SK-N-SH (cell line): ENCODE measurements around the gene CTBP1. TPM values are rescaled to one million over a fixed set of nuclear protein-coding genes. Genes with fewer than 3 reads are reported as not detected.

Experiments
- CTCF ChIA-PET: fragments of 300-600, 350-600 bp; formaldehyde crosslinking; extraction: SDS; loops from one replicate; lab custom pipeline; 2021; lab: Yijun Ruan, JAX
- POLR2A ChIA-PET: fragments of 350-600 bp; sonication (Branson Sonifier 250); formaldehyde crosslinking; extraction: SDS; loops from one replicate; lab custom pipeline; 2020; ENCODE audit warnings: antibody characterized with exemption, inconsistent platforms; lab: Yijun Ruan, JAX
- DNase-seq: peaks from one replicate; pipeline ENCODE4 v3.0.0; 2012
- H2AFZ ChIP-seq: fragments of 200-600 bp; sonication (generic); 2 replicates; pipeline ENCODE4 v1.8.1; 2016; ENCODE audit warnings: antibody characterized with exemption, mild to moderate bottlenecking, low read depth
- H3F3A ChIP-seq: fragments of 200-600 bp; sonication (generic); replicated peaks from 2 replicates; pipeline ENCODE3; 2016; ENCODE audit warnings: antibody characterized with exemption, mild to moderate bottlenecking; ENCODE audit not compliant: insufficient read depth
- H3K27ac ChIP-seq, 2 experiments: fragments of 200-500 bp in 1 of 2; fragments of 200-600 bp in 1 of 2; sonication (Bioruptor generic) in 1 of 2; sonication (generic), shearing (Covaris generic) in 1 of 2; 2 replicates each; pipeline versions ENCODE4 v1.5.1 to v1.6.1; 2014 to 2016; ENCODE audit warnings: low read depth in 2 of 2, inconsistent platforms in 1 of 2, low read length in 1 of 2, mild to moderate bottlenecking in 1 of 2, mixed read lengths in 1 of 2
- H3K27me3 ChIP-seq: fragments of 200-600 bp; sonication (generic), shearing (Covaris generic); 2 replicates; pipeline ENCODE4 v1.6.1; 2016; ENCODE audit warnings: mixed run types; ENCODE audit not compliant: insufficient read depth
- H3K36me3 ChIP-seq, 2 experiments: fragments of 200-500 bp in 1 of 2; fragments of 200-600 bp in 1 of 2; sonication (Bioruptor generic) in 1 of 2; sonication (generic) in 1 of 2; replicated peaks in 1 of 2; 2 replicates each; pipeline versions ENCODE3 to v1.5.1; 2014 to 2016; ENCODE audit warnings: low read length in 1 of 2, mild to moderate bottlenecking in 1 of 2; ENCODE audit not compliant: insufficient read depth in 2 of 2, control insufficient read depth in 1 of 2
- H3K4me1 ChIP-seq, 2 experiments: fragments of 200-500 bp in 1 of 2; fragments of 200-600 bp in 1 of 2; sonication (Bioruptor generic) in 1 of 2; sonication (generic), shearing (Covaris generic) in 1 of 2; 2 replicates each; pipeline versions ENCODE4 v1.5.1 to v1.6.1; 2014 to 2016; ENCODE audit warnings: low read depth in 1 of 2, low read length in 1 of 2, mixed run types in 1 of 2; ENCODE audit not compliant: insufficient read depth in 2 of 2, control insufficient read depth in 1 of 2
- H3K4me2 ChIP-seq: fragments of 200-600 bp; sonication (generic), shearing (Covaris generic); 2 replicates; pipeline ENCODE4 v1.6.1; 2017; ENCODE audit warnings: mixed run types
- H3K4me3 ChIP-seq, 2 experiments: fragments of 200-500 bp in 1 of 2; fragments of 200-600 bp in 1 of 2; sonication (Bioruptor generic) in 1 of 2; sonication (generic), shearing (Covaris generic) in 1 of 2; 2 replicates each; pipeline versions ENCODE4 v1.5.1 to v1.8.1; 2014 to 2016; ENCODE audit warnings: low read depth in 2 of 2, inconsistent platforms in 1 of 2, low read length in 1 of 2, mild to moderate bottlenecking in 1 of 2, mixed read lengths in 1 of 2, moderate library complexity in 1 of 2
- H3K79me2 ChIP-seq: fragments of 200-600 bp; sonication (generic); 2 replicates; pipeline ENCODE4 v1.8.1; 2017; ENCODE audit warnings: mild to moderate bottlenecking; ENCODE audit not compliant: insufficient read depth
- H3K9ac ChIP-seq: fragments of 200-600 bp; sonication (generic); 2 replicates; pipeline ENCODE4 v1.6.1; 2017; ENCODE audit warnings: mixed run types
- H3K9me2 ChIP-seq: fragments of 200-600 bp; sonication (generic); 2 replicates; pipeline ENCODE4 v1.6.1; 2017; ENCODE audit warnings: mixed run types
- H3K9me3 ChIP-seq: fragments of 200-600 bp; sonication (generic); 2 replicates; pipeline ENCODE4 v1.6.1; 2017; ENCODE audit warnings: mixed run types, mild to moderate bottlenecking, moderate library complexity
- H4K20me1 ChIP-seq: fragments of 200-600 bp; sonication (generic); 2 replicates; pipeline ENCODE4 v1.6.1; 2017; ENCODE audit warnings: mild to moderate bottlenecking, mixed run types; ENCODE audit not compliant: insufficient read depth
- CHD2 ChIP-seq: fragments of 150-350 bp; IDR thresholded peaks from 2 replicates; pipeline ENCODE4 v1.6.1; 2018; ENCODE audit warnings: low read length; ENCODE audit not compliant: partially characterized antibody
- FOXJ3 ChIP-seq: sonication (generic); formaldehyde crosslinking; IDR thresholded peaks from 2 replicates; pipeline ENCODE4 v1.5.1; 2020; ENCODE audit warnings: mild to moderate bottlenecking, missing genetic modification reagents
- FOXM1 ChIP-seq: IDR thresholded peaks from 2 replicates; pipeline ENCODE4 v1.4.0; 2012; ENCODE audit warnings: low read depth, mild to moderate bottlenecking
- GABPA ChIP-seq: IDR thresholded peaks from 2 replicates; pipeline ENCODE4 v1.4.0; 2012; ENCODE audit warnings: low read depth, mild to moderate bottlenecking
- GATA2 ChIP-seq: sonication (generic); formaldehyde crosslinking; IDR thresholded peaks from 2 replicates; pipeline ENCODE4 v1.5.0; 2020; ENCODE audit warnings: mild to moderate bottlenecking, missing genetic modification reagents
- MXI1 ChIP-seq: IDR thresholded peaks from 2 replicates; pipeline ENCODE4 v1.6.1; 2012; ENCODE audit warnings: mild to moderate bottlenecking, low read depth, low read length, improper control_type of control experiment
- NFIC ChIP-seq: IDR thresholded peaks from 2 replicates; pipeline ENCODE4 v1.4.0; 2012; ENCODE audit warnings: borderline replicate concordance
- NRF1 ChIP-seq: IDR thresholded peaks from 2 replicates; pipeline ENCODE4 v1.6.1; 2012; ENCODE audit warnings: low read depth, mild to moderate bottlenecking, low read length
- RAD21 ChIP-seq: IDR thresholded peaks from 2 replicates; pipeline ENCODE4 v1.6.1; 2012; ENCODE audit warnings: mild to moderate bottlenecking, low read length
- RCOR1 ChIP-seq: fragments of 150-350 bp; IDR thresholded peaks from 2 replicates; pipeline ENCODE4 v1.6.1; 2017; ENCODE audit warnings: antibody characterized with exemption, low read length
- RFX5 ChIP-seq: IDR thresholded peaks from 2 replicates; pipeline ENCODE4 v1.6.1; 2012; ENCODE audit warnings: mild to moderate bottlenecking, improper control_type of control experiment, low read length
- RXRA ChIP-seq: IDR thresholded peaks from 2 replicates; pipeline ENCODE4 v1.4.0; 2012; ENCODE audit warnings: low read depth, mild to moderate bottlenecking, borderline replicate concordance
- SMC3 ChIP-seq: IDR thresholded peaks from 2 replicates; pipeline ENCODE4 v1.6.1; 2012; ENCODE audit warnings: low read depth, low read length, improper control_type of control experiment
- TAF1 ChIP-seq: IDR thresholded peaks from 2 replicates; pipeline ENCODE4 v1.6.1; 2012; ENCODE audit warnings: low read depth, mild to moderate bottlenecking, low read length, moderate library complexity, borderline replicate concordance
- TCF12 ChIP-seq: IDR thresholded peaks from 2 replicates; pipeline ENCODE4 v1.4.0; 2012
- TEAD4 ChIP-seq: IDR thresholded peaks from 2 replicates; pipeline ENCODE4 v1.4.0; 2012; ENCODE audit warnings: mild to moderate bottlenecking, borderline replicate concordance; ENCODE audit not compliant: insufficient read depth
- USF2 ChIP-seq: fragments of 150-350 bp; IDR thresholded peaks from 2 replicates; pipeline ENCODE4 v1.6.1; 2017; ENCODE audit warnings: antibody characterized with exemption, low read length, low read depth, borderline replicate concordance
- WGBS: methylation state at CpG from one replicate; pipeline ENCODE4 v1.1.6; 2017; ENCODE audit warnings: low lambda C conversion rate; 5-methylcytosine and 5-hydroxymethylcytosine counted together
- polyA plus RNA-seq, 3 experiments: library from polyadenylated mRNA; depleted of rRNA; stranded (reverse); fragments of >200 nt; gene quantifications; 2 replicates each; pipeline ENCODE4 v1.2.3, GENCODE V29; 2012

The CTBP1 gene
- polyA plus RNA-seq, 1 of the 3 experiments (the other 2 are of a cell fraction) = 183 TPM

GRCh38 chr4:1194010-1194900, 54.7 kb downstream of the CTBP1 start:
- 62% methylated on average over 11 of the region's 52 CpGs for WGBS
- peak overlapping the region; percentile 44 to 51; a peak in 3 of 4 replicates for H3K4me3 ChIP-seq
- POLR2A ChIA-PET = no interaction called here
- peak overlapping the region; percentile 62; the same call in 1 of the 2 replicates for H3K9ac ChIP-seq
- peaks cover 26% of the 10 kb centered on the region for H3F3A ChIP-seq
- H3K4me2 ChIP-seq = peak overlapping the region; percentile 72; the same call in 1 of the 2 replicates
- H3K36me3 ChIP-seq = peaks cover 0 to 3% of the 10 kb centered on the region in 2 experiments
- H3K9me3 ChIP-seq = no peaks in the 10 kb centered on the region
- H3K9me2 ChIP-seq = no peaks in the 10 kb centered on the region
- H3K27me3 ChIP-seq = no peaks in the 10 kb centered on the region
- H3K4me1 ChIP-seq = peaks cover 14 to 28% of the 10 kb centered on the region in 2 experiments; a peak in 3 of 4 replicates
- no peaks in the 10 kb centered on the region for H4K20me1 ChIP-seq
- CTCF ChIA-PET = interaction anchor here (0.7 to 1.3 kb wide), 5 partner anchors 11 to 158 kb away, joined by 3 read pairs; no protein-coding TSS in a partner anchor
- 0 out of 2 replicates have a peak overlapping the region, but pooled peaks have one; percentile 41 for H2AFZ ChIP-seq
- no peaks in the 10 kb centered on the region for H3K79me2 ChIP-seq
- H3K27ac ChIP-seq = peak overlapping the region; percentile 31 to 73
- DNase-seq = peak; percentile 87
- TF ChIP-seq RXRA = 0 out of 2 replicates have a peak, but pooled peaks have one; percentile 27
- TF ChIP-seq TCF12 = peak; percentile 31; the same call in 1 of the 2 replicates
- 0 out of 2 replicates have a peak, but pooled peaks have one; percentile 8 for TF ChIP-seq TAF1
- TF ChIP-seq RCOR1 = no peak
- no peak for TF ChIP-seq RFX5
- no peak for TF ChIP-seq NRF1
- peak; percentile 87 for TF ChIP-seq NFIC

GRCh38 chr4:1193206-1194009, 55.5 kb downstream of the CTBP1 start:
- Histone ChIP-seq H3K4me2 (peak overlapping the region; percentile 72; the same call in 1 of the 2 replicates), H3K27ac (peak overlapping the region in 1 of 2 experiments; percentile 89; a peak in 3 of 4 replicates), H3K27me3 (no peaks in the 10 kb centered on the region), H3K9me3 (no peaks in the 10 kb centered on the region), H3K36me3 (peaks cover 0 to 3% of the 10 kb centered on the region in 2 experiments), H2AFZ (no peak overlapping the region), H3K9ac (no peak overlapping the region), H3F3A (peaks cover 25% of the 10 kb centered on the region), H3K4me3 (peak overlapping the region in 1 of 2 experiments; percentile 44; a peak in 1 of 4 replicates), H4K20me1 (no peaks in the 10 kb centered on the region), H3K79me2 (no peaks in the 10 kb centered on the region), H3K9me2 (no peaks in the 10 kb centered on the region), H3K4me1 (peaks cover 14 to 28% of the 10 kb centered on the region in 2 experiments; a peak in 3 of 4 replicates)
- WGBS = 69% methylated on average over 27 of the region's 28 CpGs
- DNase-seq = peak; percentile 52
- ChIA-PET POLR2A (interaction anchor here (1.0 kb wide), 1 partner anchor 11 kb away, joined by 3 read pairs; no protein-coding TSS in a partner anchor), CTCF (interaction anchor here (1.1 kb wide), 1 partner anchor 75 kb away, joined by 3 read pairs; no protein-coding TSS in a partner anchor)
- TF ChIP-seq MXI1 (no peak), GABPA (no peak), FOXM1 (no peak), NFIC (no peak), RCOR1 (no peak), RAD21 (no peak), RXRA (no peak), FOXJ3 (no peak), GATA2 (CRISPR knock-in tag) (no peak), TEAD4 (no peak), TAF1 (no peak), USF2 (no peak), SMC3 (no peak), CHD2 (no peak), RFX5 (no peak)
